Activated naive CD4-positive, alpha-beta T cell treated with anti-CD3 and anti-CD28 coated beads for 36 hours (primary cell): Measurements from ENCODE around the gene KIR2DL4. TPM values are rescaled to one million over a fixed set of nuclear protein-coding genes. Genes with fewer than 3 reads are reported as not detected.
"Not testable (repeated sequence)": the region's sequence is repeated elsewhere in the genome, so short reads cannot be mapped to it uniquely, and the experiment has no call there.

ENCODE experiments used
- CTCF ChIA-PET: fragments of 350-600 bp; sonication (Branson Sonifier 250); formaldehyde crosslinking; loops from one replicate; lab custom pipeline; 2021; ENCODE audit warnings: antibody characterized with exemption; lab: Charles Lee
- DNase-seq: peaks from one replicate; pipeline ENCODE4 v3.0.0-alpha.2; 2020
- H3K27ac Mint-ChIP-seq: one replicate; pipeline ENCODE4 v1.8.0; 2021; ENCODE audit warnings: mild to moderate bottlenecking, mixed read lengths
- H3K27me3 Mint-ChIP-seq: one replicate; pipeline ENCODE4 v1.8.0; 2021; ENCODE audit warnings: low read depth, mixed read lengths
- H3K36me3 Mint-ChIP-seq: one replicate; pipeline ENCODE4 v1.8.0; 2021; ENCODE audit warnings: low read depth, mixed read lengths
- H3K4me1 Mint-ChIP-seq: one replicate; pipeline ENCODE4 v1.8.0; 2021; ENCODE audit warnings: low read depth, mixed read lengths
- H3K4me3 Mint-ChIP-seq: one replicate; pipeline ENCODE4 v1.8.0; 2021; ENCODE audit warnings: mild to moderate bottlenecking, moderate library complexity, mixed read lengths
- H3K9me3 Mint-ChIP-seq: one replicate; pipeline ENCODE4 v1.8.0; 2021; ENCODE audit warnings: mixed read lengths
- intact Hi-C: fragments of 100-400 bp; cut with micrococcal nuclease; formaldehyde crosslinking; loops from one replicate; pipeline ENCODE4 v1.15.1; 2023
- total RNA-seq, 2 experiments: library from RNA; stranded (reverse); gene quantifications; one replicate each; pipeline ENCODE4 v1.2.3, GENCODE V29; 2021

Gene KIR2DL4
- total RNA-seq, 2 experiments from 2014 or later, result not detected

DNA sequence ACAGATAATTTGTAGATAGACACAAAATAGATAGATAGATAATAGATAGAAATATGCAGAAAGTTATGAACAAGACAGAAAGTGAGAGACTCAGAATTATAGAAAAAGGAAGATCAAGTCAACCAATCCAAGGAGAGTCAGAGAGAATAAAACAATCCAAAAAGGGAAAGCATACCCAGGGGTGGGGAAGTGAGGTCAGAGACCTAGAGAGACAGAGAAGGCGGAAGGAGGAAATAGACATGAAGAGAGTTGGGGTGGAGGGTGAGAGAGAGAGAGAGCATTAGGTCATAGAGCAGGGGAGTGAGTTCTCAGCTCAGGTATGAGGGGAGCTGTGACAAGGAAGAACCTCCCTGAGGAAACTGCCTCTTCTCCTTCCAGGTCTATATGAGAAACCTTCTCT is 51.8 kb downstream of the KIR2DL4 start:
- H3K4me1 Mint-ChIP-seq, H3K27ac Mint-ChIP-seq, intact Hi-C loops, DNase-seq, H3K4me3 Mint-ChIP-seq, H3K27me3 Mint-ChIP-seq, H3K9me3 Mint-ChIP-seq, CTCF ChIA-PET, H3K36me3 Mint-ChIP-seq: not testable (repeated sequence)

DNA sequence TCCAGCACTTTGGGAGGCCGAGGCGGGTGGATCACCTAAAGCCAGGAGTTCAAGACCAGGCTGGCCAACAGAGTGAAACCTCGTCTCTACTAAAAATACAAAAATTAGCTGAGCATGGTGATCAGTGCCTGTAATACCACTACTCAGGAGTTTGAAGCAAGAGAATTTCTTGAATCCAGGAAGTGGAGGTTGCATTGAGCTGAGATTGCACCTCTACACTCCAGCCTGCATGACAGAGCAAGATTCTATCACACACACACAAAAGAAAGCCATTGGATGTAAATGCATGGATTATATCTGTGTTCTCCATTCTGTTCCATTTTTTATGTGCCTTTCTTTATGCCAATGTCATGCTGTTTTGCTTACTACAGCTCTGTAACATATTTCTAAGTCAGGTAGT is 55.1 kb downstream of the KIR2DL4 start:
- H3K4me3 Mint-ChIP-seq, H3K36me3 Mint-ChIP-seq, H3K9me3 Mint-ChIP-seq, H3K4me1 Mint-ChIP-seq, H3K27ac Mint-ChIP-seq, intact Hi-C loops, CTCF ChIA-PET, DNase-seq, H3K27me3 Mint-ChIP-seq: not testable (repeated sequence)

DNA sequence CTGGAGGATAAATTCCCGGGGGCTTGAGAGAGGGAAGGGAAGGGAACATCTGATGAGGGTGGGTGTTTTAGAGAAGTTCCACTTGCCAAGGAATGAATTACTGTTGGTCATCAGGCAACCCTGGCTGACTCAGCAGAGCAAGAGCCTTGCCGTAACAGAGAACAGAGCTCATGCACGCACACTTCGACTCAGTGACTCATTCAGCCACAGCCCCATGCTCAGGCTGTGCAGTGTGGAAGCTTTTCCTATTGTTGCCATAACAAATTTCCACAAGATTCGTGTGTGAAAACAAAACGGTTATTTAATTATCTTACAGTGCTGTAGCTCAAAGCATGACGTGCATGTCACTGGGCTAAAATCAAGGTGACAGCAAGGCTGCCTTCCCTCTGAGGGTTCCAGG is 56.0 kb downstream of the KIR2DL4 start:
- DNase-seq, intact Hi-C loops, H3K27me3 Mint-ChIP-seq, H3K4me1 Mint-ChIP-seq, CTCF ChIA-PET, H3K4me3 Mint-ChIP-seq, H3K27ac Mint-ChIP-seq, H3K36me3 Mint-ChIP-seq, H3K9me3 Mint-ChIP-seq: not testable (repeated sequence)

DNA sequence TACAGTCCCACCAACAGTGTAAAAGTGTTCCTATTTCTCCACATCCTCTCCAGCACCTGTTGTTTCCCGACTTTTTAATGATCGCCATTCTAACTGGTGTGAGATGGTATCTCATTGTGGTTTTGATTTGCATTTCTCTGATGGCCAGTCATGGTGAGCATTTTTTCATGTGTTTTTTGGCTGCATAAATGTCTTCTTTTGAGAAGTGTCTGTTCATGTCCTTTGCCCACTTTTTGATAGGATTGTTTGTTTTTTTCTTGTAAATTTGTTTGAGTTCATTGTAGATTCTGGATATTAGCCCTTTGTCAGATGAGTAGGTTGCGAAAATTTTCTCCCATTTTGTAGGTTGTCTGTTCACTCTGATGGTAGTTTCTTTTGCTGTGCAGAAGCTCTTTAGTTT is 60.0 kb downstream of the KIR2DL4 start:
- H3K27me3 Mint-ChIP-seq, intact Hi-C loops, H3K4me3 Mint-ChIP-seq, H3K27ac Mint-ChIP-seq, H3K36me3 Mint-ChIP-seq, CTCF ChIA-PET, DNase-seq, H3K4me1 Mint-ChIP-seq, H3K9me3 Mint-ChIP-seq: not testable (repeated sequence)

Other genes starting within 250 kb of the KIR2DL4 start
- gene LILRA2, start 229.8 kb upstream of the KIR2DL4 start, total RNA-seq, result not detected
- gene LILRA1, start 210.0 kb upstream of the KIR2DL4 start, total RNA-seq, result not detected
- under 1 TPM in 1 of 2 experiments, not detected in 1; 0.36 TPM for gene LILRB1, start 173.1 kb upstream of the KIR2DL4 start, total RNA-seq
- gene LILRB4, start 140.6 kb upstream of the KIR2DL4 start, total RNA-seq, result not detected
- not detected for gene KIR3DL3, start 79.2 kb upstream of the KIR2DL4 start, total RNA-seq
- gene KIR2DL3, start 65.1 kb upstream of the KIR2DL4 start, total RNA-seq, result not detected
- gene KIR2DL1, start 33.8 kb upstream of the KIR2DL4 start, total RNA-seq, result not detected
- not detected for gene KIR3DL1, start 12.9 kb downstream of the KIR2DL4 start, total RNA-seq
- not detected for gene KIR2DS4, start 29.1 kb downstream of the KIR2DL4 start, total RNA-seq
- under 1 TPM in 1 of 2 experiments, not detected in 1; 0.17 TPM for gene KIR3DL2, start 46.8 kb downstream of the KIR2DL4 start, total RNA-seq
- not detected for gene FCAR, start 70.6 kb downstream of the KIR2DL4 start, total RNA-seq
- not detected for gene NCR1, start 102.5 kb downstream of the KIR2DL4 start, total RNA-seq
- gene NLRP7, start 143.9 kb downstream of the KIR2DL4 start, total RNA-seq, result not detected
- 1 to 10 TPM; 5.5 TPM for gene NLRP2, start 162.8 kb downstream of the KIR2DL4 start, total RNA-seq
- gene GP6, start 234.7 kb downstream of the KIR2DL4 start, total RNA-seq, result not detected